Endothelial cell of umbilical vein (primary cell): Measurements from ENCODE around the gene P2RY6. TPM values are rescaled to one million over a fixed set of nuclear protein-coding genes. Genes with fewer than 3 reads are reported as not detected.

ENCODE experiments used
- BruUV-seq: library from RNA; stranded (reverse); fragments of 400-500 nt; replicated peaks from 2 replicates; lab custom pipeline; 2021; lab: Mats Ljungman, UMichigan
- CTCF ChIA-PET: fragments of 300-600, 350-600 bp; sonication (Branson Sonifier 250); formaldehyde crosslinking; loops from one replicate; lab custom pipeline; 2021; ENCODE audit warnings: antibody characterized with exemption, inconsistent platforms; lab: Charles Lee
- POLR2A ChIA-PET: fragments of 300-600, 350-600 bp; sonication (Branson Sonifier 250); formaldehyde crosslinking; loops from one replicate; lab custom pipeline; 2021; ENCODE audit warnings: antibody characterized with exemption, inconsistent platforms; lab: Charles Lee
- DNase-seq: peaks from one replicate; pipeline ENCODE4 v3.0.0-alpha.2; 2011; ENCODE audit warnings: low read depth, low spot score
- FAIRE-seq: peaks from 2 replicates; lab custom pipeline; 2011; peaks lifted over from hg19 to GRCh38; lab: Jason Lieb, UNC
- H2AFZ ChIP-seq: 2 replicates; pipeline ENCODE4 v1.6.0; 2012; ENCODE audit warnings: low read depth, low read length, control low read depth, inconsistent platforms
- H3K27ac ChIP-seq: 2 replicates; pipeline ENCODE4 v1.5.1; 2011; ENCODE audit warnings: low read depth, mild to moderate bottlenecking, control low read depth, low read length, moderate library complexity; ENCODE audit not compliant: insufficient read depth
- H3K27me3 ChIP-seq, 2 experiments: 2 replicates each; pipeline versions ENCODE4 v1.6.0 to v1.6.1; 2011; ENCODE audit warnings: low read length in 2 of 2, mixed read lengths in 1 of 2; ENCODE audit not compliant: control insufficient read depth in 2 of 2, insufficient read depth in 2 of 2
- H3K36me3 ChIP-seq, 2 experiments: 2 replicates in 1 of 2; 3 replicates in 1 of 2; pipeline ENCODE4 v1.5.1; 2011; ENCODE audit warnings: low read length in 2 of 2, mild to moderate bottlenecking in 1 of 2, moderate library complexity in 1 of 2; ENCODE audit not compliant: control insufficient read depth in 2 of 2, insufficient read depth in 2 of 2; ENCODE audit errors: extremely low read depth in 1 of 2
- H3K4me1 ChIP-seq: 3 replicates; pipeline ENCODE4 v1.5.1; 2011; ENCODE audit warnings: mild to moderate bottlenecking, low read length; ENCODE audit not compliant: control insufficient read depth, insufficient read depth; ENCODE audit errors: extremely low read depth
- H3K4me2 ChIP-seq: 2 replicates; pipeline ENCODE4 v1.6.1; 2011; ENCODE audit warnings: low read length, control low read depth, mixed read lengths; ENCODE audit not compliant: insufficient read depth
- H3K4me3 ChIP-seq, 3 experiments: fragments of 200-600 bp in 1 of 3; sonication (generic), shearing (Covaris generic) in 1 of 3; replicated peaks in 1 of 3; 2 replicates each; pipeline ENCODE4 v1.5.1; 2011 to 2016; ENCODE audit warnings: control low read depth in 3 of 3, low read length in 3 of 3, mild to moderate bottlenecking in 2 of 3, inconsistent platforms in 1 of 3, low read depth in 1 of 3, moderate library complexity in 1 of 3; ENCODE audit not compliant: insufficient read depth in 1 of 3
- H3K79me2 ChIP-seq: 2 replicates; pipeline ENCODE4 v1.6.0; 2012; ENCODE audit warnings: low read length, inconsistent platforms; ENCODE audit not compliant: control insufficient read depth, insufficient read depth
- H3K9ac ChIP-seq: replicated peaks from 2 replicates; pipeline ENCODE3; 2011; ENCODE audit warnings: low read length, control low read depth; ENCODE audit not compliant: insufficient read depth; ENCODE audit errors: extremely low read depth
- H3K9me1 ChIP-seq: replicated peaks from 3 replicates; pipeline ENCODE4 v1.6.0; 2011; ENCODE audit warnings: mild to moderate bottlenecking, low read length; ENCODE audit not compliant: control insufficient read depth, insufficient read depth; ENCODE audit errors: extremely low read depth
- H3K9me3 ChIP-seq: replicated peaks from 2 replicates; pipeline ENCODE4 v1.5.1; 2012; ENCODE audit warnings: low read length, inconsistent platforms; ENCODE audit not compliant: control insufficient read depth, insufficient read depth
- H4K20me1 ChIP-seq: replicated peaks from 2 replicates; pipeline ENCODE3; 2011; ENCODE audit warnings: mild to moderate bottlenecking, low read length; ENCODE audit not compliant: control insufficient read depth, insufficient read depth; ENCODE audit errors: extremely low read depth
- CTCF ChIP-seq, 2 donors: IDR thresholded peaks; 1 replicate in 1 of 2; 2 replicates in 1 of 2; pipeline ENCODE4 v1.5.1; 2011; ENCODE audit warnings: low read length in 2 of 2, mild to moderate bottlenecking in 2 of 2, moderate library complexity in 2 of 2, control low read depth in 1 of 2, inconsistent platforms in 1 of 2, low read depth in 1 of 2; ENCODE audit not compliant: insufficient read depth in 1 of 2; ENCODE audit errors: extremely low read depth in 1 of 2
- EZH2 ChIP-seq: IDR thresholded peaks from 2 replicates; pipeline ENCODE4 v1.6.1; 2012; ENCODE audit warnings: borderline replicate concordance, low read depth, mild to moderate bottlenecking, moderate library complexity, low read length, inconsistent platforms; ENCODE audit not compliant: severe bottlenecking
- JUN ChIP-seq: IDR thresholded peaks from 2 replicates; pipeline ENCODE4 v1.6.1; 2011; ENCODE audit warnings: borderline replicate concordance, low read depth; ENCODE audit not compliant: insufficient read length, insufficient read depth
- dilution Hi-C: fragments of 300-500 bp; cut with MboI; formaldehyde crosslinking; loops from one replicate; pipeline ENCODE4 v1.15.0; 2019; ENCODE audit warnings: low sequenced_read_pairs; ENCODE audit not compliant: extremely low pct_ligation_motif_present
- intact Hi-C: fragments of 100-400 bp; cut with micrococcal nuclease; formaldehyde crosslinking; loops from one replicate; pipeline ENCODE4 v1.10.0; 2022
- polyA plus RNA-seq, 4 experiments: library from polyadenylated mRNA; depleted of rRNA in 3 of 4; stranded (reverse) in 3 of 4; unstranded in 1 of 4; fragments of >200 nt; gene quantifications; 2 replicates each; pipeline versions ENCODE4 v1.2.1 to v1.2.3, GENCODE V29; 2011 to 2012; ENCODE audit warnings: missing spikeins in 1 of 4
- total RNA-seq: library from RNA; stranded (reverse); gene quantifications from 2 replicates; pipeline ENCODE4 v1.2.3, GENCODE V29; 2021

Gene P2RY6
- total and polyA plus RNA-seq, 2 donors (not counting 3 experiments of a cell fraction or from before 2014, with no cell fraction given), result 0.47 TPM; not detected in 1

GRCh38 chr11:73285721-73286120, 13.6 kb downstream of the P2RY6 start:
- POLR2A ChIA-PET, result no interaction called here
- dilution Hi-C loops, result no loop called here
- DNase-seq (no peak), FAIRE-seq (no peak)
- TF ChIP-seq EZH2 (no peak), JUN (no peak)
- no peaks in the 10 kb centered on the region for H3K9me3 ChIP-seq
- H3K4me2 ChIP-seq, result no peak overlapping the region
- CTCF ChIA-PET, result interaction anchor here (1.0 to 1.3 kb wide), 3 partner anchors 15 to 49 kb away, joined by 3 to 5 read pairs (median 4); no protein-coding TSS in a partner anchor
- H3K27ac ChIP-seq, result no peak overlapping the region
- intact Hi-C loops, result no loop called here
- no peaks in the 10 kb centered on the region for H4K20me1 ChIP-seq
- BruUV-seq, result no TSS peak
- H3K9ac ChIP-seq, result no peak overlapping the region
- no peaks in the 10 kb centered on the region for H3K27me3 ChIP-seq
- peaks cover 17% of the 10 kb centered on the region for H3K4me1 ChIP-seq
- H3K4me3 ChIP-seq, result no peak overlapping the region
- no peaks in the 10 kb centered on the region for H3K79me2 ChIP-seq
- no peaks in the 10 kb centered on the region for H3K9me1 ChIP-seq
- H3K36me3 ChIP-seq, result no peaks in the 10 kb centered on the region
- H2AFZ ChIP-seq, result no peak overlapping the region

DNA sequence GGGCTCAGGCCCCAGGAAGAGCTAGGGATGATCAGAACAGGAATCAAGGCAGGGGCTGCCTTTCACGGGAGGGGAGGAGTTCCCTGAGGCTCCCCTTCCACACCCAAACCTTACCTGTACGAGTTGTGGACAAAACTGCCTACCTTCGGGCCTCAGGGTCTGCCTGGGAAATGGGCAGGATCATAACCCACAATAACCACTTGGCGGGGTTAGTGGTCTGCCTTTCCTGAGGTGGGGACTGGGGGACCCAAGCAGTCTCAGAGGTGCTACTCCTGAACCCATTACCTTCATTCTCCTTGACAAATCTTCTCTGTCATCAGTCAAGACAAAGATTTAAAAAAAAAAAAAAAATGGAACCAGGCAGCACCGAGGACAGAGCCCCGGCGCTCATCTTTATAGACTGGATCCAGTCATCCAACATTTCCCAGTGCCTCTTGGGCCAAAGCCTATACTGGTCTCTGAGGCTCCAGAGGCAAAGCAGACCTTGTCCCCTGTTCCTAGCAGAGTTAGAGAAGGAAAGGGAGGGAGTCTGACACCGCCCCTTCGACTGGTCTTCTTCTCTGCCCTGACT, 14.2 kb downstream of the P2RY6 start:
- DNase-seq, result no peak
- no peaks in the 10 kb centered on the region for H3K36me3 ChIP-seq
- H3K27ac ChIP-seq, result no peak overlapping the region
- no peak overlapping the region for H2AFZ ChIP-seq
- H3K4me2 ChIP-seq, result no peak overlapping the region
- H3K9me1 ChIP-seq, result no peaks in the 10 kb centered on the region
- no peaks in the 10 kb centered on the region for H3K9me3 ChIP-seq
- no TSS peak for BruUV-seq
- no peaks in the 10 kb centered on the region for H3K79me2 ChIP-seq
- ChIA-PET POLR2A (no interaction called here), CTCF (interaction anchor here (0.8 to 7.5 kb wide), 5 partner anchors 20 to 561 kb away, joined by 3 to 110 read pairs (median 4); no protein-coding TSS in a partner anchor)
- H3K4me3 ChIP-seq, result no peak overlapping the region
- intact Hi-C loops (no loop called here), dilution Hi-C loops (no loop called here)
- H3K27me3 ChIP-seq, result no peaks in the 10 kb centered on the region
- H4K20me1 ChIP-seq, result no peaks in the 10 kb centered on the region
- peaks cover 17% of the 10 kb centered on the region for H3K4me1 ChIP-seq
- FAIRE-seq, result peak; percentile 53
- no peak overlapping the region for H3K9ac ChIP-seq
- TF ChIP-seq CTCF (IDR thresholded peaks at IDR 0.05; ENCODE audit: extremely low read depth in 1 of 2, insufficient read depth in 1 of 2, low read depth in 1 of 2, low read length in 2 of 2) (peak in 1 of 2 donors; percentile 4), EZH2 (no peak)
